Activated naive CD4-positive, alpha-beta T cell treated with anti-CD3 and anti-CD28 coated beads, Interleukin-2, amount 50 U/mL, for 24 hours (primary cell): ENCODE measurements around the gene MEIOB.
"Not testable (repeated sequence)": the region's sequence is repeated elsewhere in the genome, so short reads cannot be mapped to it uniquely, and the experiment has no call there.

Source experiments
- H3K27ac Mint-ChIP-seq: one replicate; pipeline ENCODE4 v1.8.0; 2021; ENCODE audit warnings: mild to moderate bottlenecking, mixed read lengths
- H3K27me3 Mint-ChIP-seq: one replicate; pipeline ENCODE4 v1.8.0; 2021; ENCODE audit warnings: mixed read lengths
- H3K36me3 Mint-ChIP-seq: one replicate; pipeline ENCODE4 v1.8.0; 2021; ENCODE audit warnings: mixed read lengths
- H3K4me1 Mint-ChIP-seq: one replicate; pipeline ENCODE4 v1.8.0; 2021; ENCODE audit warnings: mixed read lengths
- H3K4me3 Mint-ChIP-seq: one replicate; pipeline ENCODE4 v1.8.0; 2021; ENCODE audit warnings: mild to moderate bottlenecking, mixed read lengths
- H3K9me3 Mint-ChIP-seq: one replicate; pipeline ENCODE4 v1.8.0; 2021; ENCODE audit warnings: mixed read lengths

MEIOB gene

DNA sequence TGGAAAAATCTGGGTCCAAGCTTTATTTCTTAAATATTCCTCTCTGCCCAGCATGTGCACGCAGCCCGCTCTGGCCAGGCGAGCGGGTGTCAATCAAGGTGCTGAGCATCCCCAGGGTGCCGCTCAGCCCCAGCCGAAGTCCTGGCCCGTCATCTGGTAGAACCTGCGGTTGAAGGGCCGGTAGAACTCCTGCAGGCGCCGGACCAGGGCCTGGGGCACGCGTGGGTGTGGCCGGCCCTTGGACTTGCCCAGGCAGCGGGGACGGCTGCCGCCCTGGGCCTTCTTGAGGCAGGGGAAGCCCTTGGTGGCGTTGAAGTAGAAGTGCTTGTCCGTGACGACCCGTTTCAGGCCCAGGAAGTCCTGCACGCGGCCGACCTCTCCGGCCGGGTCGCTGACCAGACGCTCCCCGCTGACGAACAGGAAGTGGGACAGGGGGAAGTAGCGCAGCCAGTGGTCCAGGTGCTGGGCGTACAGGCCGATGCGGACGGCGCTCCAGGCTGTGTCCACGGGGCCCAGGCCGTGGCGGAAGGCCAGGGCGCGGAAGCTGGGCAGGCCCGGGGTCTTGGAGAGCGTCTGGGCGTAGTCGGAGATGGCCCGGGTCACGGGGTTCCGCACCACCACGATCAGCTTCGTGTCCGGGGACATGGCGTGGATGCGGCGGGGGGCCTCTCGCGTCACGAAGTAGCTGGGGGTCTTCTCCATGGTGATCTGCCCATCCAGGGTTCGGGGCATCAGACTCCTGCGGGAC, 39.7 kb upstream of the MEIOB start:
- Mint-ChIP-seq H3K9me3 (no peaks in the 10 kb centered on the region), H3K27me3 (peaks cover 18% of the 10 kb centered on the region), H3K27ac (no peak overlapping the region), H3K36me3 (no peaks in the 10 kb centered on the region), H3K4me1 (no peaks in the 10 kb centered on the region), H3K4me3 (no peak overlapping the region)

DNA sequence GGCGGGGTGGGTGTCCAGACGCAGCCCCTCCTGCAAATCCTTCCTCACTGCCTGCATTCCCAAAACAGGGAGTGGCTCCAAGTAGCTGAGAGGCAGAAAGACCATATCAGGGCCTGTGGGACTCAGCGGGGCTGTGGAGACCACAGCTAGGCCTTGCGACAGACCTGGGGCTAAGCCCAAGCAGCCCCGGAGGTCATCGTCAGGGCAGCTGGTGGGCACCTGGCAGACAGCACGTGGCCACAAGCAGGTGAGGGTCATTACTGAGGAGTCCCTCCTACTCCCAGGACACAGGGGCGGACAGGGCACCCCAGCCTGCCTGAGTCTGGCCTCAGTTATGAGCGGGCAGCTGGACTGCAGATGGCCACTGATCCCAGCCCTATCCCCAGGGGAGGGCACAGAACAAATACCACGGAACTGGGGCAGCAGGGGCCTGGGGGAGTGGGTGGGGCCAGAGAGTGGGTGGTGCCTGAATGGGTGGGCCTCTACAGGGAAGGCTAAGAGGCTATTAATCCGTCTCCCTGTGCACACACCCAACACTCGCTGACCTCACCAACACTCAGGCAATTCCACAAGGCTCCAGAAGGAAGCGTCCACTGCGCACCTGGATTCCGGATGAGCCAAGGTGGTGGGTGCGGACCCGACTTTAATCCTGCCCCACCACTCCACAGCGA, 37.7 kb upstream of the MEIOB start:
- H3K36me3 Mint-ChIP-seq: no peaks in the 10 kb centered on the region
- H3K27me3 Mint-ChIP-seq: peaks cover 6% of the 10 kb centered on the region
- no peaks in the 10 kb centered on the region for H3K4me1 Mint-ChIP-seq
- no peak overlapping the region for H3K27ac Mint-ChIP-seq
- H3K9me3 Mint-ChIP-seq: no peaks in the 10 kb centered on the region
- H3K4me3 Mint-ChIP-seq: no peak overlapping the region

DNA sequence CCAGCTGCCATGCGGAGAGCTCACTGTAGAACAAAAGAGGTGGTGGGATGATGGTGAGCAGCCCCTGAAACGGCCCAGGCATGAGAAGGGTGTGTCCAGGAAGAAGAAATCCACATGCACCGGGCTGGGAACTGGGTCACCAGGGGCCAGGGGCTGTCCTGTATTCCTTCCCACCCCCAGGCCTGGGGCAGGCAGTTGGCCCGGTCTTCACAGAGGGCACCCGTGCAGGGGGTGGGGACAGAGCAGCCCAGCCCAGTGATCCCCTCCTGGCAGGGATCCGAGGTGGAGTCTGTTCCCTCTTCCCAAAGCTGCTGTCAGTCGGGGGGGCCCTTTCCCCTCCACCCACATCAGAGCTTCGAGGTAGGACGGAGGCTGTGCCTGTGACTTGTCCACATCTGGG, 37.0 kb upstream of the MEIOB start:
- Mint-ChIP-seq H3K4me1 (no peaks in the 10 kb centered on the region), H3K4me3 (no peak overlapping the region), H3K9me3 (no peaks in the 10 kb centered on the region), H3K27me3 (peaks cover 3% of the 10 kb centered on the region), H3K27ac (no peak overlapping the region), H3K36me3 (no peaks in the 10 kb centered on the region)

DNA sequence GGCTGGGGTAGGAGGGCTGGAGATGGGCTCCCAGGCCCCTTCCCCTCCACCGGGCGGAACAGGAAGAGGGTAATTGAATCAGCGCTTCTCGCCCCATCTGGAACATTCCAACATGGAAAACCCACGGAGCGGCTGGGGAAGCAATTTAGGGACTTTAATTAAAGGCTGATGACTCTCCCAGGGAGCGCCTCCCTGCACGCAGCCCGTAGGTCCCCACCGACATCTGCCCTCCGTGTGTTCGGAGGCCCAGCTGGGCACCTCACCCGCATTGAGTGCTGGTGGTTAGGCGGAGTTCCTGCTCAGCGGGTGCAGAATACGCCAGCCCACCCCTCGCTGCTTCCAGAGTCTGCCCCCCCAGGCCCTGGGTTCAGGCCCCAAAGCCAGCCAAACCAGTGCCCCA, 36.2 kb upstream of the MEIOB start:
- Mint-ChIP-seq H3K4me1 (no peaks in the 10 kb centered on the region), H3K36me3 (no peaks in the 10 kb centered on the region), H3K27me3 (peaks cover 3% of the 10 kb centered on the region), H3K9me3 (no peaks in the 10 kb centered on the region), H3K4me3 (no peak overlapping the region), H3K27ac (no peak overlapping the region)

DNA sequence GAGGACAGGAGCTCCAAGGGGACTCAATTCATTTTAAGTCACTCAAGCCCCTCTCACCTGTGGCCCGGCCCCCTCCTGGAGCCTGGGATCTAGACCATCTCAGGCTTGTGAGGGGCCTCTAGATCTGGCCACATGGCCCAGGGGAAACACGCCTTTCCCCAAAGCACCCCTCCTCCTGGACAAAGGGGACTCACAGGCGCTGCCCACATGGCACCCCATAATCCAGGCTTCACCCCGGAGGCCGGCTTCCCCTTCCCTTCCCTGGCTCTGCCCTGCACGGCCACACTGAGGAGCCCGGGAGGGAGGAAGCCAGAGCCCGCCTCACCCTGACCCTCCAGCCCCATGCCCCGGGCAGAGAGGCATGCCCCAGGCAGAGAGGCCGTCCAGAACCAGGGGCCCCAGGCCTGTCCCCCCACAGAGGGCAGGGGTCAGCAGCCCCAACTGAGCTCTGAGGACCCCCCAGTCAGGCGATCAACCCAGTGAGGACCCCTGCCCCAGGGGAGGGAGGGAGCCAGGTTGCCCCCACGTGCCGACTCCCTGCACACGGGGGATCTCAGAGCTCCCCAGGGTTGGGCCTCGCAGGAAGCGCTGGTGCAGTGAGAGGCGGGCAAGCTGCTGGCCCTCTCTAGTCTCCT, 35.4 kb upstream of the MEIOB start:
- peaks cover 3% of the 10 kb centered on the region for H3K27me3 Mint-ChIP-seq
- H3K4me3 Mint-ChIP-seq: no peak overlapping the region
- no peak overlapping the region for H3K27ac Mint-ChIP-seq
- no peaks in the 10 kb centered on the region for H3K4me1 Mint-ChIP-seq
- no peaks in the 10 kb centered on the region for H3K36me3 Mint-ChIP-seq
- H3K9me3 Mint-ChIP-seq: no peaks in the 10 kb centered on the region

DNA sequence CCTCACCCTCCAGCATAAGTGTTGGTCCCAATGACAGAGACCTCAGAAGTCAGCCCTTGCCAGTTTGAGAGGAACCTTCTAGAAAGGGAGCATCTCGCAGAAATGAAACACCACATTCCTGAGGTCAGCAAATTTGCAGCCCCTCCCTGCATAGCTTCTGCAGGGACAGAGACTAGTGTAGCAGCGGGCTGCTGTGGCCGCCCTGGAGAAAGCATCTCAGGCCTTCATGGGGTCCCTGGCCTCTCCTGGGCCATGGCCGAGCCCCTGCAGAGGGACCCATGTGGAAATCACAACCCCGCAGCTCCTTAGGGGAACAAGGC, 34.8 kb upstream of the MEIOB start:
- H3K27me3 Mint-ChIP-seq: peaks cover 3% of the 10 kb centered on the region
- H3K36me3 Mint-ChIP-seq: no peaks in the 10 kb centered on the region
- no peaks in the 10 kb centered on the region for H3K9me3 Mint-ChIP-seq
- H3K27ac Mint-ChIP-seq: no peak overlapping the region
- H3K4me3 Mint-ChIP-seq: no peak overlapping the region
- H3K4me1 Mint-ChIP-seq: no peaks in the 10 kb centered on the region

DNA sequence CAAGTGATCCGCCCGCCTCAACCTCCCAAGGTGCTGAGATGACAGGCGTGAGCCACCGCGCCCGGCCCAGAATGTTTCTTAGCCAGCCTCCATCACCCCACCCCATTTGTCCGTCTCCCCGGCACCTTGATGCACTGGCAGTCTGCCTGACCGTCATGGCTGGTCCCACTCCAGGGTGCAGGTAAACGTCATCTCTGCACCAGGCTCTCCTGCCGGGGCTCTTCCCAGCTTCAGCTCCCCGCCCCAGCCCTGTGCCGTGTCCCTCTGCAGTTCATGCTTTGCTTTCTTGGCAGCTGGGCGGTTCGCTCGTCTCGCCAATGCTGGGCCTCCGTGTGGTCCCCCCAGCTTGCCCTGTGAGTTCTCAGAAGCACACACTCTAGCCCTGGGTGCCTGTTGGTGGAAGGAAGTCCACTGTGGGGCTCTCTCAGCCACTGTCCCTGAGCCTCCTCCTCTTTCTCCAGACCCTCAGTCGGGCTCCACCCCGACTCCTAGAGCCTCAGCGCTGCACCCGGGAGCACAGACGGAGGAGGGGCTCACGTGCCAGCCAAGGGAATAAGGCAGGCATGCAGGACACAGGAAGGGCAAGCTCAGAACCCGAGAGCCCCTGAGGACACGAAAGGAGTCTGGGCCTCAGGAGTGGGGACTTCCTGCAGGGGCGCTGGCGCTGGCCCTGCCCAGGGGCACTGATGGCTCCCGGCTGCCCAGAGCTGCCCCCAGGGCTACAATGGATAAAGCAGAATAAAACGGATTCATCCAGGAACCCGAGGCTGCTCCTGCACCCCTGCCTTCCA, 34.3 kb upstream of the MEIOB start:
- peaks cover 3% of the 10 kb centered on the region for H3K27me3 Mint-ChIP-seq
- H3K9me3 Mint-ChIP-seq: no peaks in the 10 kb centered on the region
- H3K4me3 Mint-ChIP-seq: no peak overlapping the region
- no peaks in the 10 kb centered on the region for H3K4me1 Mint-ChIP-seq
- H3K27ac Mint-ChIP-seq: no peak overlapping the region
- H3K36me3 Mint-ChIP-seq: no peaks in the 10 kb centered on the region

DNA sequence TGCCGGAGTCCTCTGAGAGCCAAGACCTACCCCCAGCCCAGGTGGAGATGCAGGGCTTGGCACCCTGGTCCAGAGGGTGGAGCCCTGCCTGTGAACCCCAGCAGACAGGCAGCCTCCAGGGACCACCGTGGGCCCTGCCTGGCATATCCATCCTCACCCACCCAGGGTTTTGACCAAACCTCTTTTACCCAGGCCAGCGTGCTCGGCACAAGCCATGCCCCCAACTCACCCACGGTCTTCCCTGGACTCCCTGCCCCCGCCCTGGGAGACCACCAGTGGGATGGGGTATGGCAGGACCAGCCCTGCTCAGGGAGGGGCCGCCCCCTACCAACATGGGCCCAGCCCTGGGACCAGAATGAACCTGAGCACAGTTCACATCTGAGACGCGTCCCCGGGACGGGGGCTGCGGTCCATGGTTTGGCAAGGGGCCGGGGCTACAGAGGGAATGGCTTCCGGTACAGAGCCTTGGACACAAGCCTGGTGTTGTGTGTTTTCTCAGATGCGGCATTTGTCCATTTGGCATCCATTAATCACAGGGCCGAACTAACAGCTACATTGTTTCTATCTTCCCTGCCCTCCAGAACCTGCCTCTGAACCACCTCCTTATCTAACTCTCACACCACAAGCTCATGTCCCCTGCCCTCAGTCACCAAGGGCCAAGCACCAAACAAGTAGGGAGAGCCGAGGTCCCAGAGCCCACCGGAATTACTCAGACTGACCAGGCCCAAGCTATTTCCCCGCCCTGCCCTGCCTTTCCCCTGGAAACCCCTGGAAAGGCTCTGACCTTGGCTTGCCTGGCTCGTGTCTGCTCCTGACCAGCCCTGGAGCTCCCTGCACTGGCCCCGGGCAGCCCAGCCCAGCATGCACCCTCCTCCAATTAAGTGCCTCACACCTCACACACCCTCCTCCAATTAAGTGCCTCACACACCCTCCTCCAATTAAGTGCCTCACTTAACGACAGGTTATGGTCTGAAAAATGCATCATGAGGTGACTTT, 32.2 kb upstream of the MEIOB start:
- no peak overlapping the region for H3K4me3 Mint-ChIP-seq
- no peaks in the 10 kb centered on the region for H3K36me3 Mint-ChIP-seq
- no peak overlapping the region for H3K27ac Mint-ChIP-seq
- H3K9me3 Mint-ChIP-seq: no peaks in the 10 kb centered on the region
- H3K27me3 Mint-ChIP-seq: peaks cover 3% of the 10 kb centered on the region
- H3K4me1 Mint-ChIP-seq: no peaks in the 10 kb centered on the region

DNA sequence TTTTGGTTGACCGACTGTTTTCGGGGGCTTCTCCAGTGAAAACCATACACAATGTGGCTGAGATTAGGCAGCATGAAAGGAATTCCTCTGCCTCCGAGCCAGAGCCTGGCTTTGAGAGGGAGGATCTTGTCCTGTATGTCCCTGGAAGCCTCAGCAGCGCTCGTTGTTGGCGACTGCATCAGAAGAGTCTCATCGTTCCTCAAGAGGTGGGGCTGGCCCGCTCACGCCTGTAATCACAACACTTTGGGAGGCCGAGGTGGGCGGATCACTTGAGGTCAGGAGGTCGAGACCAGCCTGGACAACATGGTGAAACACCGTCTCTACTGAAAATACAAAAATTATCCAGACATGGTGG, 31.2 kb upstream of the MEIOB start:
- Mint-ChIP-seq H3K9me3 (no peaks in the 10 kb centered on the region), H3K27ac (no peak overlapping the region), H3K4me1 (no peaks in the 10 kb centered on the region), H3K36me3 (no peaks in the 10 kb centered on the region), H3K4me3 (no peak overlapping the region), H3K27me3 (no peaks in the 10 kb centered on the region)

DNA sequence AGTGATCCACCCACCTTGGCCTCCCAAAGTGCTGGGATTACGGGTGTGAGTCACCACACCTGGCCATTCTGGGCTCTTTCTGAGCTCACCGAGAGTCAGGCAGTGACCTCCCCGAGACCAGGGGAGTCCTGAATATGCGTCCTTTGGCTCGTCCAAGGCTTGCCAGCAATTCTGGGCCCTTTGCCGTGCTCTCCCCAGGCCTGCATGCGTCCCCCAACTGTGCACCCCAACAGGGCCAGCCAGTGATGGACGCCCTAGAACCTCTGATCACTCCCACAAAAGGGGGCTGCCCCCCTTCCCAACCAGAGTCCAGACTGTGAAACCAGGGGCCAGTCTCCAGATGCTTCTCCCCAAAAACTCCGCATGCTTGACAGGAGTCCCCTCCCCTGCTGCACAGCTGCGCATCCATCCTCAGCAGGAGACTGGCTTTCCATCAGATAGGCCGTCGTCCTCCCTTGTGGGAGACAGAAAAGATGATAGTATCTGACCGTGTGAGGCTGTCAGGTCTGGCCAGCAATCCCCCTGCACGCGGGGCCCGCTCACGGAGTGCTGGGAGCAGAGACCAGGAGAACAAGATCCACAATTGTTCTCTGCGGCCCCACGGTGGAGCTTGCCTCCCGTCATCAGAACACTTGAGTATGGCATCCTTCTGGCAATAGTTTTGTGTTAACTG, 30.7 kb upstream of the MEIOB start:
- Mint-ChIP-seq H3K27ac (no peak overlapping the region), H3K27me3 (no peaks in the 10 kb centered on the region), H3K9me3 (no peaks in the 10 kb centered on the region), H3K4me1 (no peaks in the 10 kb centered on the region), H3K4me3 (no peak overlapping the region), H3K36me3 (no peaks in the 10 kb centered on the region)

DNA sequence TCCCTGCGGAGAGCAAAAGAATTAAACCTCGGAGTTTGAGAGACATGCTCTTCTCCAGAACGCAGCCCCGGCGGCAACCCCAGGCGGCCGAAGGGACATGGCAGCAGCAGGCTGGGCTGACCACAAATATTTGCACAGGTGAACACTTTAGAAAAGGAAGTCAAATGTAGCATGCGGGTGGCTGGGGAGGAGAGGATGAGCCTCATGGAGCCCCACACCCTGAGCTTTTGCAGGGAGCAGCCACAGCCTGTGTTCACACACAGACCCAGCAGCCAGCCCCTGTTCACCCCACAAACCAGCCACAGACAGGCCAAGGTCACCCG, 28.4 kb upstream of the MEIOB start:
- Mint-ChIP-seq H3K27me3 (no peaks in the 10 kb centered on the region), H3K9me3 (no peaks in the 10 kb centered on the region), H3K36me3 (no peaks in the 10 kb centered on the region), H3K4me3 (no peak overlapping the region), H3K27ac (no peak overlapping the region), H3K4me1 (no peaks in the 10 kb centered on the region)

DNA sequence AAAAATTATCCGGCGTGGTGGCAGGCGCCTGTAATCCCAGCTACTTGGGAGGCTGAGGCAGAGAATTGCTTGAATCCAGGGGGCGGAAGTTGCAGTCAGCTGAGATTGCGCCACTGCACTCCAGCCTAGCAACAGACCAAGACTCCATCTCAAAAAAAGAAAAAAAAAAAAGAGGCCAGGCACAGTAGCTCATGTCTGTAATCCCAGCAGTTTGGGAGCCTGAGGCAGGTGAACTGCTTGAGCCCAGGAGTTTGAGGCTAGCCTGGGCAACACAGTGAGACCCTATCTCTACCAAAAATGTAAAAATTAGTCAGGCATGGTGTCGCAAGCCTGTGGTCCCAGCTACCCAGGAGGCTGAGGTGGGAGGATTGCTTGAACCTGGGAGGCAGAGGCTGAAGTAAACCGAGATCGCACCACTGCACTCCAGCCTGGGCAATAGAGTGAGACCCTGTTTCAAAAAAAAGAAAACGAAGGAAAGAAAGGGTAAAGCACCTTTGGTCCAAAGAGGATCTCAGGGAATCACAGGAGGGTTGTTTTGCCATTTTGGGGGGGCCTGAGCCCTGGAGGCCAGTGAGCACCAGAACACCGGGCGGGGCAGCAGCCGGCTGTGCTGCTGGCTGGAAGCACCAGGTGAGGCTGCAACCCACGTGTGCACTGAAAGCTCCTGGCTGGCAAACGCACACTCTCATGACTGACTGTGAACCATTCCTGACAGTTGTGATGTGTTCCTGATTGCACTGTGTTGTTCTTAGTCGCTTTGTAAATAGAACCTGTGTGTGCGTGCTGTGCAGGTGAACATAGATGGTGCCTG, 27.9 kb upstream of the MEIOB start:
- Mint-ChIP-seq H3K9me3 (no peaks in the 10 kb centered on the region), H3K27ac (no peak overlapping the region), H3K27me3 (no peaks in the 10 kb centered on the region), H3K4me1 (no peaks in the 10 kb centered on the region), H3K36me3 (no peaks in the 10 kb centered on the region), H3K4me3 (no peak overlapping the region)

DNA sequence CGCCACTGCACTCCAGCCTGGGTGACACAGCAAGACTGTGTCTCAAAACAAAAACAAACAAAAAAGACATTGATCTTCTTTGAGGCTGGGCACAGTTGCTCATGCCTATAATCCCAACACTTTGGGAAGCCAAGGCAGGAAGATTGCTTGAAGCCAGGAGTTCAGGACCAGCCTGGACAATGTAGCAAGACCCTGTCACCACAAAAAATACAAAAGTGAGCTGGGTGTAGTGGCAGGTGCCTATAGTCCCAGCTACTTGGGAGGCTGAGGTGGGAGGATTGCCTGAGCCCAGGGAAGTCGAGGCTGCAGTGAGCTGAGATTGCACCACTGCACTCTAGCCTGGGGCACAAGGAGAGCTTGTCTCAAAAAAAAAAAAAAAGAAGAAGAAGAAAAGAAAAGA, 25.7 kb upstream of the MEIOB start:
- not testable (repeated sequence) for H3K36me3 Mint-ChIP-seq, H3K9me3 Mint-ChIP-seq, H3K4me3 Mint-ChIP-seq, H3K4me1 Mint-ChIP-seq, H3K27ac Mint-ChIP-seq, H3K27me3 Mint-ChIP-seq

DNA sequence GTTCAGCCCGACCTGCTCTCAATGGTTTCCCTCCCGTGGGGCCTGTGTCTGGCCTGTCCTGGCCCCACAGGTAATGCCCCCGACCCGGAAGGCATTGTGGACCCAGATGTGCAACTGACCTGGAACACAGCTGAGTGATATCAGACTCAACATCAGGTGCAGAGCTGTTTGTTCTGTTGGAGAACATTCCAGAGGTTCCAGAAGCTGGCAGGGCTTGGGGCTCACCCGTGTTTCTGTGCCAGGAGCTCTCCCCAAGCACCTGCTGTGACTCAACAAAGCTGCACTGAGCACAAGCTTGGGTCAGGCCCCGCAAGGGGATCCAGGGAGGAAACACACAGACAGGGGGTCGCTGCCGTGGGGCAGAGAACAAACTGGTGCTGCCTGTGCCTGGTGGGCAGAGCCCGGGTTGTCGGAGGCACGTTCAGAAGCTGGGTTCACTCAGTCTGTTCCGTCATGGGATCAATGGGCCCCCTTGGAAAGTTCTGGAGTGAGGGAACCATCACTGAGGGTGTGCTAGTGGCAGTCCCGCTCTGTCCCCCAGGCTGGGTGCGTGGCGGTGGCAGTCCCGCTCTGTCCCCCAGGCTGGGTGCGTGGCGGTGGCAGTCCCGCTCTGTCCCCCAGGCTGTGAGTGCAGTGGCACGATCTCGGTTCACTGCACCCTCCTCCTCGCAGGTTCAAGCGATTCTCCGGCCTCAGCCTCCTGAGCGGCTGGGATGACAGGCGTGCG, 24.1 kb upstream of the MEIOB start:
- Mint-ChIP-seq H3K4me1 (no peaks in the 10 kb centered on the region), H3K27me3 (no peaks in the 10 kb centered on the region), H3K27ac (no peak overlapping the region), H3K9me3 (no peaks in the 10 kb centered on the region), H3K36me3 (no peaks in the 10 kb centered on the region), H3K4me3 (no peak overlapping the region)
